Smooth muscle cell (in vitro differentiated cells): ENCODE results near the gene BAG1. TPM values are rescaled to one million over a fixed set of nuclear protein-coding genes. Genes with fewer than 3 reads are reported as not detected.

Experiments used
- DNase-seq: peaks from one replicate; lab custom pipeline; 2025; ENCODE audit not compliant: unreplicated experiment; lab: John Stamatoyannopoulos, UW
- H2AFZ ChIP-seq: fragments of 200-600 bp; sonication (generic); 2 replicates; pipeline ENCODE4 v1.6.0; 2016; ENCODE audit warnings: antibody characterized with exemption, low read depth, mild to moderate bottlenecking
- H3F3A ChIP-seq: fragments of 200-600 bp; sonication (generic); 2 replicates; pipeline ENCODE4 v1.6.0; 2017; ENCODE audit warnings: antibody characterized with exemption, low read depth
- H3K27ac ChIP-seq: fragments of 200-600 bp; sonication (generic); 2 replicates; pipeline ENCODE4 v1.5.1; 2016; ENCODE audit warnings: low read depth, mild to moderate bottlenecking
- H3K27me3 ChIP-seq: fragments of 200-600 bp; sonication (generic); 2 replicates; pipeline ENCODE4 v1.6.1; 2016; ENCODE audit warnings: low read depth, mild to moderate bottlenecking
- H3K36me3 ChIP-seq: fragments of 200-600 bp; sonication (generic); 2 replicates; pipeline ENCODE4 v1.5.1; 2016; ENCODE audit warnings: low read depth
- H3K4me1 ChIP-seq: fragments of 200-600 bp; sonication (generic); 2 replicates; pipeline ENCODE4 v1.5.1; 2016; ENCODE audit warnings: low read depth
- H3K4me2 ChIP-seq: fragments of 200-600 bp; sonication (generic); 2 replicates; pipeline ENCODE4 v1.6.0; 2016; ENCODE audit warnings: mild to moderate bottlenecking
- H3K4me3 ChIP-seq: fragments of 200-600 bp; sonication (generic); 2 replicates; pipeline ENCODE4 v1.5.1; 2016; ENCODE audit warnings: mild to moderate bottlenecking
- H3K79me2 ChIP-seq: fragments of 200-600 bp; sonication (generic); 2 replicates; pipeline ENCODE4 v1.6.0; 2016; ENCODE audit warnings: low read depth, mild to moderate bottlenecking
- H3K9ac ChIP-seq: fragments of 200-600 bp; sonication (generic); 2 replicates; pipeline ENCODE4 v1.6.0; 2016; ENCODE audit warnings: low read depth
- H3K9me3 ChIP-seq: fragments of 200-600 bp; sonication (generic); replicated peaks from 2 replicates; pipeline ENCODE4 v1.5.1; 2016; ENCODE audit warnings: low read depth
- H4K20me1 ChIP-seq: fragments of 200-600 bp; sonication (generic); 2 replicates; pipeline ENCODE4 v1.6.0; 2016; ENCODE audit warnings: low read depth
- CTCF ChIP-seq: fragments of 200-600 bp; sonication (generic); IDR thresholded peaks from 2 replicates; pipeline ENCODE4 v1.5.1; 2017; ENCODE audit warnings: borderline replicate concordance, mild to moderate bottlenecking, antibody characterized with exemption; ENCODE audit not compliant: insufficient read depth, poor library complexity, severe bottlenecking
- WGBS: methylation state at CpG from one replicate; pipeline ENCODE4 v1.1.7; 2016; ENCODE audit warnings: low lambda C conversion rate; 5-methylcytosine and 5-hydroxymethylcytosine counted together
- polyA plus RNA-seq: library from polyadenylated mRNA; unstranded; fragments of >200 nt; fragmentation: Nextera tagmentation; extraction: Ambion mirVana; gene quantifications from 2 replicates; pipeline ENCODE4 v1.2.1, GENCODE V29; 2016
- total RNA-seq: library from RNA; depleted of rRNA; stranded (reverse); fragments of >200 nt; gene quantifications from 2 replicates; pipeline ENCODE4 v1.2.3, GENCODE V29; 2014

BAG1 gene
- total and polyA plus RNA-seq, 2 experiments from 2014 or later, result 39.9 to 43.3 TPM

GRCh38 chr9:33244137-33244784 is 20.2 kb downstream of the BAG1 start:
- no peak overlapping the region for H3K27ac ChIP-seq
- no peaks in the 10 kb centered on the region for H3F3A ChIP-seq
- no peak overlapping the region for H3K4me2 ChIP-seq
- 93% methylated on average over 9 of the region's 9 CpGs for WGBS
- no peaks in the 10 kb centered on the region for H3K9me3 ChIP-seq
- no peaks in the 10 kb centered on the region for H3K36me3 ChIP-seq
- no peak for DNase-seq
- no peaks in the 10 kb centered on the region for H3K4me1 ChIP-seq
- no peak overlapping the region for H2AFZ ChIP-seq
- H3K4me3 ChIP-seq, result no peak overlapping the region
- no peaks in the 10 kb centered on the region for H3K27me3 ChIP-seq
- H3K9ac ChIP-seq, result no peak overlapping the region
- no peaks in the 10 kb centered on the region for H4K20me1 ChIP-seq
- no peak for TF ChIP-seq CTCF
- no peaks in the 10 kb centered on the region for H3K79me2 ChIP-seq

GRCh38 chr9:33242609-33243134 is 21.8 kb downstream of the BAG1 start:
- no peak for DNase-seq
- WGBS, result 89% methylated on average over 6 of the region's 6 CpGs
- Histone ChIP-seq H4K20me1 (no peaks in the 10 kb centered on the region), H3K27ac (no peak overlapping the region), H3K4me1 (no peaks in the 10 kb centered on the region), H2AFZ (no peak overlapping the region), H3K9me3 (no peaks in the 10 kb centered on the region), H3K36me3 (no peaks in the 10 kb centered on the region), H3K9ac (no peak overlapping the region), H3K4me2 (no peak overlapping the region), H3K27me3 (no peaks in the 10 kb centered on the region), H3K4me3 (no peak overlapping the region), H3K79me2 (no peaks in the 10 kb centered on the region), H3F3A (no peaks in the 10 kb centered on the region)
- TF ChIP-seq CTCF, result no peak

GRCh38 chr9:33241298-33241697 is 23.2 kb downstream of the BAG1 start:
- TF ChIP-seq CTCF, result no peak
- Histone ChIP-seq H2AFZ (no peak overlapping the region), H3K36me3 (no peaks in the 10 kb centered on the region), H3K27ac (no peak overlapping the region), H3K79me2 (no peaks in the 10 kb centered on the region), H3K4me1 (no peaks in the 10 kb centered on the region), H3K4me2 (no peak overlapping the region), H3K9me3 (no peaks in the 10 kb centered on the region), H4K20me1 (no peaks in the 10 kb centered on the region), H3F3A (no peaks in the 10 kb centered on the region), H3K4me3 (no peak overlapping the region), H3K9ac (no peak overlapping the region), H3K27me3 (no peaks in the 10 kb centered on the region)
- 91% methylated on average over 5 of the region's 5 CpGs for WGBS
- no peak for DNase-seq

GRCh38 chr9:33239921-33240320 is 24.6 kb downstream of the BAG1 start, which contains the start of gene SPINK4:
Gene SPINK4 (plus strand): TSS chr9:33240167. CDS start chr9:33240209, 42 bp downstream.
- H3K4me1 ChIP-seq, result no peaks in the 10 kb centered on the region
- H3K79me2 ChIP-seq, result no peaks in the 10 kb centered on the region
- no peaks in the 10 kb centered on the region for H3F3A ChIP-seq
- H4K20me1 ChIP-seq, result no peaks in the 10 kb centered on the region
- 46% methylated on average over 7 of the region's 7 CpGs for WGBS
- TF ChIP-seq CTCF, result no peak
- peaks cover 5% of the 10 kb centered on the region for H3K27me3 ChIP-seq
- H3K27ac ChIP-seq, result no peak within 1 kb of the TSS
- no peaks in the 10 kb centered on the region for H3K36me3 ChIP-seq
- no peaks in the 10 kb centered on the region for H3K9me3 ChIP-seq
- DNase-seq, result no peak
- no peak within 1 kb of the TSS for H3K4me3 ChIP-seq
- no peak within 1 kb of the TSS for H2AFZ ChIP-seq
- no peak within 1 kb of the TSS for H3K9ac ChIP-seq
- H3K4me2 ChIP-seq, result no peak within 1 kb of the TSS
